DLD1 (cell line): ENCODE measurements around the gene ACACA.

Source experiments
- in situ Hi-C: cut with HindIII; loops from 2 replicates; pipeline ENCODE4 v1.10.0; 2017; ENCODE audit warnings: low sequenced_read_pairs

The ACACA gene

DNA sequence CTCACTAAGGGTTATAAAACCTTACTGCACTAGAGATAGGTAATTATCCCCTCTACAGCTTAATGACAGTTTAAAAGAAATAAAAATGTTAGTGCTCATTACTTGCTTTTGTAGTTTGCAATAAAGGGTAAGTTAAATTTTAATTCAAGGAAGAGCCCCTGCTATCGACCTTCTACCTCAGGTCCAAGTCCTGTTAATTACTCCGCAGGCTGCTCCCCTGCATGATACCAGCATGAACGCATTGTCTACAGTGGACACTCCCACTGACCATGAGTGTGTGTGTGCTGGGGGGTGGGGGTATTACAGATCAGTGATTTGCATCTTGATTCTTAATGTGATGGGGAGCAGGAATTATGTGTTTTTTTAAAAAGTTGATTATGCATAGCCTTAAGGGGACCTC, 354.8 kb downstream of the ACACA start:
- in situ Hi-C loops: no loop called here

DNA sequence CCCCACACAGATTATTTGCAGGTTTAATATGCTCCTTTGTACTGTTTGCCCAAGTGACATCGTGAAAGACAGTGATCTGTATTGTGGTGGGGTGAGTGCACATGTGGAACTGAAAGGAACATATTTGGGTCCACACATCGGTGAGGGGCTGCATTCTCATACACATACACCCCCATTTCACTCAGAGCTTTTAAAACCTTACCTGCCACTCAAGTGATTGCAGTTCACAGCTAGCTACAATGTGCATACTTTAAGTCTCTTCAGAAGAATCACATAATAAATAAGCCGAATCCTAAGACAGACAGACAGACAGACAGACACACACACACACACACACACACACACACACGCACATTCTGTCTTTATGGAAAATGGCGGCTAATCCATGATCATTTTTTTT, 355.3 kb downstream of the ACACA start:
- in situ Hi-C loops: no loop called here

DNA sequence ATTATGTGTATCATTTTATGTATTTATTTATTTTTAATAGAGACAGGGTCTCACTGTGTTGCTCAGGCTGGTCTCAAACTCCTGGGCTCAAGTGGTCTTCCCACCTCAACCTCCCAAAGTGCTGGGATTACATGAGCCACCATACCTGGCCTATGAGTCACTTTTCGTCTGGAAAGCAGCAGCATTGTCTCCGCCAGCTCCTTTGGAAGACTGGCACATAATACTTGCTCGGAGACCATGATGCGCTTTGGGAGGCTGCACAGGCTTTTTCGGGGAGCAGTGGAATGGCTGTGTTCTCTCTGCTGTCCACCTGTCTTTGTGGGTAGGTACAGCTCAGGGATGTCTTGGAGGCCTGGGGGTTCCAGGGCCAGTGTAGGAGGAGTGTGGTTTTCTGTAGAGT, 355.7 kb downstream of the ACACA start:
- in situ Hi-C loops: no loop called here

DNA sequence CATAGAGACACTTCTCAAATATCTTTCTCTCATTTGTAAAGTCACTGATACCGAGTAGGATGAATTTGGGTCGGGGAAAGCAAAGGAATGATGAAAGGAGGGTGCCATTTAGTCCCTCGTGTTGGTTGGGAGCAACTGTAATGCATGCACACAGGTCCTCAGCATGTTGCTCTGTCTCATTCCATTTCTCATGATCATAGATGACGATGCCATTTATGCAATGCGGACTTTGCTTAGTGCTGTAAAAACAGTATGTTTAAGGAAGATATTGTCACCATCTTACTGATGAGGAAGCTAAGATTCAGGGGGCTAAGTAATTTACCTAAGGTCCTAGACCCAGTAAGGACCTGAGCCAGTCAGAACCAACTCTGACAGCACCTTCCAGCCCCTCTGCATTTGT, 357.8 kb downstream of the ACACA start:
- in situ Hi-C loops: no loop called here

DNA sequence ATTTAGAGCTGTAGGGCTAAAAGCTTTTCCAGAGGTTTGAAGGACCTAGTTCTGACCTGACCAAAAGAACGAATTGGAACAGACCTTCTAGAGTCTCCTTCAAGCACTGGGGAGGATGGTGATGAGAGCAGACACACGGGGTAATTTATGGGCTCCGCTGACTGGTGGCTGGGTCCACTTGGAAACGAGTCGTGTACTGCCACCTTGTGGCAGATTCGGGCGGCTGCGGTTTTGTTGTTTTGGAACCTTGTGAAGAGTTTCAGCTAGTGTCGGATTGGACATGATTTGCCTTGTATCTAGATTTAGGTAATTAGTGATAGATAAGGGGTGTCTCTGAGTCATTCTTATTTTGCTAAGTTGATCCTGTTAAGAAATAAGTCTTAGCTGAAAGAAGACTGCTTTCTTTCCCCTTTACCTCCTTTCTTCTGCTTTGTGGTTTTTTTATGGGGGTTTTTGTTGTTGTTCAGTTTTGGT, 359.0 kb downstream of the ACACA start:
- in situ Hi-C loops: no loop called here

DNA sequence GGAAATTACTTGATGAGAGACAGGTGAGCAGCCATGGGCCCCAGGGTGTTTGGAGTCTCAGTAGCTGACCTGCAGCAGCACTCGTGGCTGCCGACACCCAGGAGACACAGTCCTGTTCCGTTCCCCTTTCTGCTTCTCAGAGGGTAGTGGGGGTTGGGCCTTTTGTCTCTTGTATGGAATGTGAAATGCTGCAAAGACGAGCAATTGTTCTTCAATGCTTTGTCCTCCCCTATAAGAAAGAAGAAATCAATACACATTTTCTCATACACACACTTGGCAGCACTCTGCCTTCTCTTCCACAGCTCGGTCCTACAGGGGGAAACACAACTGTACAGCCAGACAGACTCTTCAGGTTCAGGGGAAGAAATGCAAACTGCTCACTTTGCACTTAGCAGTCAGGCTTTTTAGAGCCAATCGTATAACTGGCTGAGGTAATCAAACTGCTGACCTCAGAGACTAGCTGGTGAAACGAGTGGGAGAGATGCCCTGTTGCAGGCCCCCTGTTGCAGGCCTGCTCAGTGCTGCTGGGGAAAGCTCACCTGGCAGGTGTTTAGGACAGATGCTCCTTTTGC, 361.2 kb downstream of the ACACA start:
- in situ Hi-C loops: no loop called here

DNA sequence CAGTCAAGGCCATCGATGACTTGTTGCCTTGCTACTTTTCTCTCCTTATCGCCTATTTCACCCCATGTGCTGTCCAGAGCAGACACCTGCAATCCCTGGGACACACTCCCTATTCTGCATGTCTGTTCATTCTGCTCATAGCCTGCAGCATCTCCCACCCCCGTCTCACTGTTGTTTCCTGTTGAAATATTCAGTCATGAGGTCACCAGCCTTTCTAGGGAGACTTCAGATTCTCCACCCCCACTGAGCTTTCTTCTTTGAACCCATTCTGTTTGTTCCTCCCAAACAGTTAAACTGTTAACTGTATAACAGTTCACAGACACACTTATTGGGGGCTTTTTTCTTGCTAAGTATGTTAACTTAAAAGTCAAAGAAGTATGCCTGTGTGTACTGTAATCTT, 363.4 kb downstream of the ACACA start:
- in situ Hi-C loops: no loop called here

DNA sequence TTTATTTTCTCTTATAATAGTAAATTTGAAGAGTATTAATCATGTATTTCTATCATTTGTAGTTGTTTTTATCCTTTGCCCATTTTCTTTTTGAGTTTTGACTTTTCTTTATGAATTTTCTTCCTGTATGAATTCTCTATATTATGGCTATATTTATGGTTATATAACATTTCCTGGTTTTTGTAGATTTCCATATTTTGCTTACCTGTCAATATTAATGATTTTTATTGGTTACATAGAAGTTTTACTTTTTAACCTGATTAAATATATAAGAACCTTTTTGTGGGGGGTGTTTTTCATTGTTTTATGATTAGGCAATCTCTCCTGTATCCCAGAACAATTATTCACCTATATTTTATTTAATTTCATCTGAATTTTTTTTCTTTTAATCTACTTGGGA, 364.7 kb downstream of the ACACA start:
- in situ Hi-C loops: no loop called here

DNA sequence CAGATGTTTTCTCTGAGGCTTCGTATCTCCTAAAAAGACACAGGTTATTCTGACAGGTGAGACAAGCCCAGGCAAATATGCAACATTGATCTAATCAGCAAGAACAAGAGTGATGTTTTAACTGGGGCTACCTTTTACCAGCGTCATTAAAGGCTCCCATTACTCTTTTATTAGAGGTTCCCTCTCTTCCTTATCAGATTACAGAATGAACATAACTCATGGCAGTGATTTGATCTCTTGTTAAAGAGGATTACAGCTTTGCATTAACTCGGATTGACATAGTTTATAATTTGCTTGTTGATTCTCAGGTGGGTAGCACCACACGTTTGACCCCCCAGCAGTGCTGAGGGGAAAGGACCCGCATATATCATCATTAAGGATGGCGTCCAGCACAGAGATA, 367.4 kb downstream of the ACACA start:
- in situ Hi-C loops: no loop called here

DNA sequence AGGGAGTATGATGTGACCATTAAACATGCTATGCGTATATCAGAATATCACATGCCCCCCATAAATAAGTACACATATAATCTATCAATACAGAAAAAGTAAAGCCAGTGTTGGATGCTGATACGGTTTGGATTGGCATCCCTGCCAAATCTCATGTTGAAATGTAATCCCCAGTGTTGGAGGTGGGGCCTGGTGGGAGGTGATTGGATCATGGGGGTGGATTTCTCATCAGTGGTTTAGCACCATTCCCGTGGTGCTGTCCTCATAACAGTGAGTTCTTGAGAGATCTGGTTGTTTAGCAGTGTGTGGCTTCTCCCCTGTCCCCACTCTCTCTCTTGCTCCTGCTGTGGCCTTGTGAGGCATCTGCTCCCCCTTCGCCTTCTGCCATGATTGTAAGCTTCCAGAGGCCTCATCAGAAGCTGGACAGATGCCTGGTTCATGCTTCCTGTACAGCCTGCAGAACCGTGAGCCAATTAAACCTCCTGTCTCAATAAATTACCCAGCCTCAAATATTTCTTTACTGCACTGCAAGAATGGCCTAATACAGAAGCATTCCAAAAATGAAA, 369.0 kb downstream of the ACACA start:
- in situ Hi-C loops: no loop called here
